HepG2 (cell line): ENCODE measurements around the gene MICALL2. TPM values are rescaled to one million over a fixed set of nuclear protein-coding genes. Genes with fewer than 3 reads are reported as not detected.

Source experiments
- ARID5B ChIP-seq: IDR thresholded peaks from 2 replicates; pipeline ENCODE4 v1.4.0; 2020; ENCODE audit warnings: mild to moderate bottlenecking, missing genetic modification reagents
- FOXA1 ChIP-seq, 2 experiments: fragments of 450-650 bp in 1 of 2; sonication (generic) in 1 of 2; formaldehyde crosslinking in 1 of 2; IDR thresholded peaks; 2 replicates each; pipeline versions ENCODE4 v1.4.0 to v1.6.1; 2016 to 2020; ENCODE audit warnings: missing genetic modification reagents in 1 of 2
- MNT ChIP-seq: fragments of 450-650 bp; IDR thresholded peaks from 2 replicates; pipeline ENCODE4 v1.6.1; 2016
- TFDP1 ChIP-seq: IDR thresholded peaks from 2 replicates; pipeline ENCODE4 v1.6.1; 2016; ENCODE audit warnings: missing compliant biosample characterization, missing genetic modification reagents, borderline replicate concordance
- ZNF124 ChIP-seq: sonication (generic); formaldehyde crosslinking; IDR thresholded peaks from 2 replicates; pipeline ENCODE4 v1.4.0; 2020; ENCODE audit warnings: missing genetic modification reagents
- ZNF160 ChIP-seq: sonication (generic); formaldehyde crosslinking; IDR thresholded peaks from 2 replicates; pipeline ENCODE4 v1.8.0; 2022; ENCODE audit warnings: mild to moderate bottlenecking, inconsistent platforms, missing genetic modification reagents
- ZNF44 ChIP-seq: sonication (generic); formaldehyde crosslinking; IDR thresholded peaks from 2 replicates; pipeline ENCODE4 v1.5.1; 2020; ENCODE audit warnings: mild to moderate bottlenecking, missing genetic modification reagents
- ZNF691 ChIP-seq: sonication (generic); formaldehyde crosslinking; IDR thresholded peaks from 2 replicates; pipeline ENCODE4 v1.4.0; 2020; ENCODE audit warnings: missing genetic modification reagents, low read depth, mild to moderate bottlenecking, borderline replicate concordance
- polyA plus RNA-seq, 8 experiments: library from polyadenylated mRNA; depleted of rRNA in 3 of 8; stranded (reverse) in 7 of 8; unstranded in 1 of 8; fragments of >200 nt; fragmentation: Illumina TruSeq in 4 of 8; extraction: Trizol in 4 of 8; gene quantifications; 2 replicates each; pipeline versions ENCODE4 v1.2.1 to v1.2.3, GENCODE V29; 2011 to 2016; ENCODE audit warnings: low read depth in 4 of 8, missing spikeins in 1 of 8, mixed read lengths in 1 of 8; ENCODE audit not compliant: insufficient read depth in 1 of 8
- total RNA-seq, 5 experiments: library from RNA; depleted of rRNA; stranded (reverse); fragments of >200 nt; fragmentation: Illumina TruSeq; extraction: Trizol; gene quantifications; 2 replicates each; pipeline ENCODE4 v1.2.3, GENCODE V29; 2016; ENCODE audit warnings: low read depth in 1 of 5
- TF ChIP-seq, protein P1 (sequence below): sonication (generic); formaldehyde crosslinking; IDR thresholded peaks from 2 replicates; pipeline ENCODE4 v1.4.0; 2020; ENCODE audit warnings: mild to moderate bottlenecking, missing genetic modification reagents

Gene MICALL2
- total and polyA plus RNA-seq, 2 of the 13 experiments (the other 11 are each of a cell fraction or from before 2014, with no cell fraction given): 5.8 to 12.4 TPM

GRCh38 chr7:1503816-1504775, 44.8 kb upstream of the MICALL2 start, which contains the start of gene INTS1 (continued):
- TF ChIP-seq ZNF691 (CRISPR knock-in tag) (peak; percentile 70), MNT (peak; percentile 60), TFDP1 (peak; percentile 71; the same call in 1 of the 2 replicates), ARID5B (CRISPR knock-in tag) (peak; percentile 67), ZNF160 (CRISPR knock-in tag) (0 out of 2 replicates have a peak, but pooled peaks have one; percentile 42), ZNF124 (CRISPR knock-in tag) (0 out of 2 replicates have a peak, but pooled peaks have one; percentile 69), FOXA1 (IDR thresholded peaks at IDR 0.05) (no peak), FOXA1 (CRISPR knock-in tag; IDR thresholded peaks at IDR 0.05) (peak; percentile 95), ZNF44 (CRISPR knock-in tag) (no peak; the same call in 1 of the 2 replicates)
- TF ChIP-seq, protein P1, sequence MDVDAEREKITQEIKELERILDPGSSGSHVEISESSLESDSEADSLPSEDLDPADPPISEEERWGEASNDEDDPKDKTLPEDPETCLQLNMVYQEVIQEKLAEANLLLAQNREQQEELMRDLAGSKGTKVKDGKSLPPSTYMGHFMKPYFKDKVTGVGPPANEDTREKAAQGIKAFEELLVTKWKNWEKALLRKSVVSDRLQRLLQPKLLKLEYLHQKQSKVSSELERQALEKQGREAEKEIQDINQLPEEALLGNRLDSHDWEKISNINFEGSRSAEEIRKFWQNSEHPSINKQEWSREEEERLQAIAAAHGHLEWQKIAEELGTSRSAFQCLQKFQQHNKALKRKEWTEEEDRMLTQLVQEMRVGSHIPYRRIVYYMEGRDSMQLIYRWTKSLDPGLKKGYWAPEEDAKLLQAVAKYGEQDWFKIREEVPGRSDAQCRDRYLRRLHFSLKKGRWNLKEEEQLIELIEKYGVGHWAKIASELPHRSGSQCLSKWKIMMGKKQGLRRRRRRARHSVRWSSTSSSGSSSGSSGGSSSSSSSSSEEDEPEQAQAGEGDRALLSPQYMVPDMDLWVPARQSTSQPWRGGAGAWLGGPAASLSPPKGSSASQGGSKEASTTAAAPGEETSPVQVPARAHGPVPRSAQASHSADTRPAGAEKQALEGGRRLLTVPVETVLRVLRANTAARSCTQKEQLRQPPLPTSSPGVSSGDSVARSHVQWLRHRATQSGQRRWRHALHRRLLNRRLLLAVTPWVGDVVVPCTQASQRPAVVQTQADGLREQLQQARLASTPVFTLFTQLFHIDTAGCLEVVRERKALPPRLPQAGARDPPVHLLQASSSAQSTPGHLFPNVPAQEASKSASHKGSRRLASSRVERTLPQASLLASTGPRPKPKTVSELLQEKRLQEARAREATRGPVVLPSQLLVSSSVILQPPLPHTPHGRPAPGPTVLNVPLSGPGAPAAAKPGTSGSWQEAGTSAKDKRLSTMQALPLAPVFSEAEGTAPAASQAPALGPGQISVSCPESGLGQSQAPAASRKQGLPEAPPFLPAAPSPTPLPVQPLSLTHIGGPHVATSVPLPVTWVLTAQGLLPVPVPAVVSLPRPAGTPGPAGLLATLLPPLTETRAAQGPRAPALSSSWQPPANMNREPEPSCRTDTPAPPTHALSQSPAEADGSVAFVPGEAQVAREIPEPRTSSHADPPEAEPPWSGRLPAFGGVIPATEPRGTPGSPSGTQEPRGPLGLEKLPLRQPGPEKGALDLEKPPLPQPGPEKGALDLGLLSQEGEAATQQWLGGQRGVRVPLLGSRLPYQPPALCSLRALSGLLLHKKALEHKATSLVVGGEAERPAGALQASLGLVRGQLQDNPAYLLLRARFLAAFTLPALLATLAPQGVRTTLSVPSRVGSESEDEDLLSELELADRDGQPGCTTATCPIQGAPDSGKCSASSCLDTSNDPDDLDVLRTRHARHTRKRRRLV (CRISPR knock-in tag): no peak
